ENCODE results near the gene SPATA2L.
A peak's percentile ranks its signal among the peaks of the same experiment; 100 is the strongest.
"Not testable (repeated sequence)": the region's sequence is repeated elsewhere in the genome, so short reads cannot be mapped to it uniquely, and the experiment has no call there.

Gene SPATA2L

GRCh38 chr16:89697616-89698331 lies 3.7 kb downstream of the SPATA2L start:
- no peak for TF ChIP-seq CTCF (IDR thresholded peaks at IDR 0.05; ENCODE audit: low read depth, low read length)
- no peak overlapping the region for H3K4me3 ChIP-seq (replicated peaks in 1 of 2; ENCODE audit: low read depth in 2 of 2, low read length in 2 of 2)
- no peak for DNase-seq (ENCODE audit: low read depth in 2 of 2)

- no peak for TF ChIP-seq CTCF (IDR thresholded peaks at IDR 0.05; ENCODE audit: low read depth, low read length)
- DNase-seq (ENCODE audit: low read depth in 2 of 2), result no peak
- H3K4me3 ChIP-seq (replicated peaks in 1 of 2; ENCODE audit: low read depth in 2 of 2, low read length in 2 of 2), result no peak overlapping the region
Measured at GRCh38 chr16:89697161-89697615, 4.3 kb downstream of the SPATA2L start.

- peak in 1 of 2 donors; percentile 16 for DNase-seq (ENCODE audit: low read depth in 2 of 2)
- H3K4me3 ChIP-seq (replicated peaks in 1 of 2; ENCODE audit: low read depth in 2 of 2, low read length in 2 of 2), result no peak overlapping the region
- TF ChIP-seq CTCF (IDR thresholded peaks at IDR 0.05; ENCODE audit: low read depth, low read length), result no peak
Measured at GRCh38 chr16:89696670-89697128, 4.8 kb downstream of the SPATA2L start.

- DNase-seq (ENCODE audit: low read depth in 2 of 2), result no peak
- no peak for TF ChIP-seq CTCF (IDR thresholded peaks at IDR 0.05; ENCODE audit: low read depth, low read length)
Measured at GRCh38 chr16:89695875-89696669, 5.4 kb downstream of the SPATA2L start.

GRCh38 chr16:89695086-89695874 lies 6.2 kb downstream of the SPATA2L start:
- no peak for TF ChIP-seq CTCF (IDR thresholded peaks at IDR 0.05; ENCODE audit: low read depth, low read length)
- no peak overlapping the region for H3K4me3 ChIP-seq (replicated peaks in 1 of 2; ENCODE audit: low read depth in 2 of 2, low read length in 2 of 2)
- DNase-seq (ENCODE audit: low read depth in 2 of 2), result no peak

More at GRCh38 chr16:89695875-89696669, 5.4 kb downstream of the SPATA2L start:
- no peak overlapping the region for H3K4me3 ChIP-seq (replicated peaks in 1 of 2; ENCODE audit: low read depth in 2 of 2, low read length in 2 of 2)

GRCh38 chr16:89694784-89695085 lies 6.8 kb downstream of the SPATA2L start:
- not testable (repeated sequence) for DNase-seq (ENCODE audit: low read depth in 2 of 2); H3K4me3 ChIP-seq (replicated peaks in 1 of 2; ENCODE audit: low read depth in 2 of 2, low read length in 2 of 2)

Data from cardiac fibroblast (primary cell).